GM19372 (cell line): ENCODE data around the gene RALGDS.
"Not testable (repeated sequence)": the region's sequence is repeated elsewhere in the genome, so short reads cannot be mapped to it uniquely, and the experiment has no call there.

Source experiments
- ATAC-seq: cut with Tn5 transposase; IDR thresholded peaks from one replicate; pipeline ENCODE4 v1.9.1; 2021; ENCODE audit warnings: mild to moderate bottlenecking, low read depth, moderate library complexity; ENCODE audit not compliant: unreplicated experiment

The RALGDS gene

DNA sequence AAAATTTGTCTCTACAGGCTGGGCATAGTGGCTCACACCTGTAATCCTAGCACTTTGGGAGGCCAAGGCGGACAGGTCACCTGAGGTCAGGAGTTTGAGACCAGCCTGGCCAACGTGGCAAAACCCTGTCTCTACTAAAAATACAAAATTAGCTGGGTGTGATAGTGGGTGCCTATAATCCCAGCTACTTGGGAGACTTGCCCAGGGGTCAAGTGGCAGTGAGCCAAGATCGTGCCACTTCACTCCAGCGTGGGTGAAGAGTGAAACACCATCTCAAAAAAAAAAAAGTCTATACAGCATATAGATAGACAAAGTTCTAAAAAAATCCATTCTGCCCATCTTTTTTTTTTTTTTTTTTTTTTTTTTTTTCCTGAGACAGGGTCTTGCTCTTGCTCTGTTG, 26.7 kb downstream of the RALGDS start:
- not testable (repeated sequence) for ATAC-seq

DNA sequence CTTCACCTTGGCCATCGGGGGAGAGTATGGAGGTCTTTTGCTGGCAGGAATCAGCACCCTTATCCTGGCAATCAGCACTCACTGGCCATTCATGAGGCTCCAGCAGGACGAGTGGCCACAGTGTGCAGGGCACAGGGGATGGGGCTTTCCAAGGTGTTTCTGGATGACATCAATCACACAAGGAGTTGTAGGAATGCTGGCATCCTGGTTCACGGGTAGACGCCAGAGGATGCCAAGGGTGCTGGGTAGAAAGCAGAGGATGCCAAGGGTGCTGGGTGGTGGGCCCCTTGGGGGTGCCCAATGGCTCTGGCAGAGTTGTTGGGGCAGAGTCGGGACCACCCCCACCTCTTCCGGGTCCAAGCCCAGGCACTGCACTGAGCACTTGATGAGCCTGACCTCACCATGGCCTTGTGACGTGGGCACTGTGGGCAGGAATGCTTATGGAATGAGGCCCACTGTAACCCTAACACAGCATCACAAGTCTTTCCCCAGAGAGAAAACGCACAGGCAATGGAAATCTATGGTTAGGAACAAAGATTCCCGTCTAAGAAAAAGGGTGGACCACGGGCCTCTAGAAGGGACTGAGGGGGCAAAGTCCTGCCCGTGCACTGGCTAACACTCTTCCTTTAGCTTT, 30.2 kb downstream of the RALGDS start:
- ATAC-seq, result no peak

DNA sequence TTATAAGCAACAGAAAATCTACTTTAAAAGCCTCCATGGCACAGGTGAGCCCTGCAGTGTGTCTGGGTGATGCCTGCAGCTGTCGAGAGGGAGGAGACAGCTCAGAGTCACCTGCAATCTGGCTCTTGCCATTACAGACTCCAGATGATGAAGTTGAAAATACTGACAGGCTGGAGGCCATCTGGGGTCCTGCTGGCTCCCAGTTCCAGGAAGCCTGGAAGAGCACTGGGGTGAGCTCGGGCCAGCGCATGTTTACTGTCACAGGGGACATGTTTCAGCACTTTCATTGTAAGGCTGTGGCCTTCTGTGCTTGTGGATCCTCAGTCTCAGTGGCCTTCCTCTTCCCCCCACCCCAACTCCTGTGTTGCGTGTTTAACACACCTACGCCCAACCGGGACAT, 30.9 kb downstream of the RALGDS start:
- ATAC-seq, result no peak

DNA sequence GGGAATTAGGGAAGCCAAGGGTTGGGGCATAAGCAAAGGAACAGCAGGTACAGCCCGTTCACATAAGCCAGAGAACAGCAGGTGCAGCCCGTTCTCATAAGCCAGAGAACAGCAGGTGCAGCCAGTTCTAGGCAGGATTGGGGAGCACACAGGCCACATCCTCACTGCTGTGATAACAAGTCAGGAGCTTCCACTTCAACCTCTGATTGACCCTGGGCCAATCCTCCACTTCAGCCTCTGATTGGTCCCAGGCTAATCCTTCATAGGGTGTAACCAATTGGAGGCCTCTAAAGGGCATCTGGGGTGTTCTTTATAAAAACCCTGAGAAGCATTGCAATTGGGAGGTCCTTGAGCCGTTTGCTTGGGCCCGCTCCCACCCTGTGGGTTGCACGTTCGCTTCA, 31.8 kb downstream of the RALGDS start:
- ATAC-seq, result no peak

DNA sequence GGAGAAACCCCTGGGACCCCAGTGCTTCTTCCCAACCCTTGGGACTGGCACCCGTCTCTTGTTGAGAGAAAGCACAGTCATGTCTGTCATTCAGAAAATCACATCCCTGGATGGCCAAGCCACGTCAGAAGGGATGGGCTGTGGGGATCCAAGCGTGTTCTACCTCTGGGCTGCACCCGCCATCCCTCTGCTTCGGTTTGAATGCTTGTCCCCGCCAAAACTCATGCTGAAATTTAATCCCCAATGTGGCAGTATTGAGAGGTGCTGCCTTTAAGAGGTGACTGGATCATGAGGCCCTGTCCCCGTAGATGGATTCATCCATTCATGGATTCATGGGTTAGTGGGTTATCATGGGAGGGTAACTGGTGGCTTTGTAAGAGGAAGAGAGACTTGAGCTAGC, 32.3 kb downstream of the RALGDS start:
- ATAC-seq, result no peak

DNA sequence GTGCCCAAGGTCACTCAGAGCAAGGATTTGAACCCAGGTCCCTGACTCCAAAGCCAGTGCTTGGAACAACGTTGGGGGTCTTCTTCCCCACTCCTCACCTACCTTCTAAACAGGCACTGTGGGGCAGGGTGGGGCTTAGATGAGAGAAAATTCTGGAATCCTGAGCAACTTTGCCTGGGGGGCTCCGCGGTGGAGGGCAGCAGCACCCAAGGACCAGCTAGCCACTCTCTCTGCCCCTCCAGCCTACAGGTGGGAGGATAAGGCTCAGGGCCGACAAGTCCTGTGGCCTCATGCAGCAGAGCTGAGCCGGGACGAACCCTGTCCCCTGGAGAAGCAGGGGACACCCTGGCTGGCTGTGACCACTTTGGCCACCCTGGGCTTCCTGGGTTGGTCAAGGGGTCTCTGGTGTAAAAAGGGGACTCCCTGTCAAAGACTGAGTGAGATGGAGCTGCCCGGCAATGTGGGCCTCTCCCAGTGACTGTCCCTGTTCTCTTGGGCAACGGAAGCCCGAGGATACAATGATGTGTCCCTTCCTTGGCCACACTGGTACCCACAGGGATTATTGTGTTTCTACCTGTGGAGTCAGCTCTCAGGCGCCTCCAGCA, 32.8 kb downstream of the RALGDS start:
- ATAC-seq, result no peak

DNA sequence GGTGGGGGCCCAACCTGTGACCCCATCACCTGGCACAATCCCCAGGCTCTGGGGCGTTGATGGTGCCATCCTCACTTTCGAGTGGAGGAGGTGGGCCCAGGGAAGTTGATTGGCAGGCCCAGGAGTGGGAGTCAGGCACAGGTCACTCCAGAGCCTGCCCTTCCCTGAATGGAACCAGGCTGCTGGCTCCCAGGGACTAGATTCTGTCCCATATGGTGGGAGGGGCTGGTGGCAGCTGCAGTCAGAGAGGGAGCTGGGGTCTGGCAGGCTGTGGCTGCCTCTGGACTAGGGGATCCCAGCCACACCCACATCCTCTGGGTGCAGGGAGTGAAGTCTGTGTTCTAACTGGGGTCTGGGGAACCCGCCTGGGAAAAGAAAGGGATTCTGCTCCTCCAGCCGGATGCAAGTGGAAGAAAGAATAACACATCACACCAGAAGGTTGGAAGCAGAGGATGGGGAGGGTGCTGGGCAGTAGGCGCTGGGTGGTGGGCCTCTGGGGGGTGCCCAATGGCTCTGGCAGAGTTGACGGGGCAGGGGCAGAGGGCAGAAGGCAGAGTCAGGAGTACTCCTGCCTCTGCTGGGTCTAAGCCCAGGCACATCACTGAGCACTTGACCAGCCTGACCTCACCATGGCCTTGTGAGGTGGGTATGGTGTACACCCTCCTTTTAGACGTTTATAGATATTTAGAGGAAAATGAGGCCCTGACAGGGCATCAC, 33.5 kb downstream of the RALGDS start:
- ATAC-seq, result no peak

DNA sequence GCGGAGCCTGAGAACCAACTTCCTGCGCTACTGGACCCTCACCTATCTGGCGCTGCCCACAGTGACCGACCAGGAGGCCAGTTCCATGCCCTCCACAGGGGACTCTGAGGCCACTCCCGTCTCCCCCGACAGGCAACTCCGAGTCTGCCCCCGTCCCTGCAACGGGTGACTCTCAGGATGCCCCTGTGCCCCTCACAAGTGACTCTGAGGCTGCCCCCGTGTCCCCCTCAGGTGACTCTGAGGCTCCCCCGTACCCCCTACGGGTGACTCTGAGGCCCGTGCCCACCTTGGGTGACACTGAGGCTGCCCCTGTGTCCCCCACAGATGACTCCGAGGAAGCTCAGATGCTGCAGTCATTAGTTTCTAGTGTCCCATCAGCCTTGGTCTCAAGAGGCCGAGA, 34.1 kb downstream of the RALGDS start:
- ATAC-seq, result no peak

DNA sequence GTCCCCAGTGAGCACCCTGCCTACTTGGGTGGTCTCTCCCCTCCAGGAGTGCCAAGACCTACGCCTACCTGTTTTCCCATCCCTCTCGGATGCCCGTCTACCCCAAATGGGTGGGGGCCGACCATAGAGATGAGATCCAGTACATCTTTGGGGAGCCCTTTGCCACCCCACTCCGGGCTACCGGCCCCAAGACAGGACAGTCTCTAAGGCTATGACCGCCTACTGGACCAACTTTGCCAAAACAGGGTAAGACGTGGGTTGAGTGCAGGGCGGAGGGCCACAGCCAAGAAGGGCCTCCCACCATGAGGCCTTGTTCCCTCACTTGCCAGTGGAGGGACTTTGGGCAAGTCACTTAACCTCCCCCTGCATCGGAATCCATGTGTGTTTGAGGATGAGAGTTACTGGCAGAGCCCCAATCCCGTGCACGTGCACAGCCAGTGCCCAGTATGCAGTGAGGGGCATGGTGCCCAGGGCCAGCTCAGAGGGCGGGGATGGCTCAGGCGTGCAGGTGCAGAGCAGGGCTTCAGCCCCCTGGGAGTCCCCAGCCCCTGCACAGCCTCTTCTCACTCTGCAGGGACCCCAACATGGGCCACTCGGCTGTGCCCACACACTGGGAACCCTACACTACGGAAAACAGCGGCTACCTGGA, 34.7 kb downstream of the RALGDS start:
- ATAC-seq, result not testable (repeated sequence)

DNA sequence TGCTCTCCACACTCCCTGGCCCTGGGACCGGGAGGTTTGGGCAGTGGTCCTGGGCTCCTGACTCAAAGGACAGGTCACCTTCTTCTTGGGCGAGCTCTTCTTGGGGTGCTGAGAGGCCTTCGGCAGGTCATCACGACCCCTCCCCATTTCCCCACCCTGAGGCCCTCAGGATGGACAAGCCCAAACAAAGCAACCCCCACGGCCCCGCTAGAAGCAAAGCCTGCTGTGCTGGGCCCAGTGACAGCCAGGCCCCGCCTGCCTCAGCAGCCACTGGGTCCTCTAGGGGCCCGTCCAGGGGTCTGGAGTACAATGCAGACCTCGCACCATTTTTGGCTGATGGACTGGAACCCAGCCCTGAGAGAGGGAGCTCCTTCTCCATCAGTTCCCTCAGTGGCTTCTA, 37.4 kb downstream of the RALGDS start:
- not testable (repeated sequence) for ATAC-seq

DNA sequence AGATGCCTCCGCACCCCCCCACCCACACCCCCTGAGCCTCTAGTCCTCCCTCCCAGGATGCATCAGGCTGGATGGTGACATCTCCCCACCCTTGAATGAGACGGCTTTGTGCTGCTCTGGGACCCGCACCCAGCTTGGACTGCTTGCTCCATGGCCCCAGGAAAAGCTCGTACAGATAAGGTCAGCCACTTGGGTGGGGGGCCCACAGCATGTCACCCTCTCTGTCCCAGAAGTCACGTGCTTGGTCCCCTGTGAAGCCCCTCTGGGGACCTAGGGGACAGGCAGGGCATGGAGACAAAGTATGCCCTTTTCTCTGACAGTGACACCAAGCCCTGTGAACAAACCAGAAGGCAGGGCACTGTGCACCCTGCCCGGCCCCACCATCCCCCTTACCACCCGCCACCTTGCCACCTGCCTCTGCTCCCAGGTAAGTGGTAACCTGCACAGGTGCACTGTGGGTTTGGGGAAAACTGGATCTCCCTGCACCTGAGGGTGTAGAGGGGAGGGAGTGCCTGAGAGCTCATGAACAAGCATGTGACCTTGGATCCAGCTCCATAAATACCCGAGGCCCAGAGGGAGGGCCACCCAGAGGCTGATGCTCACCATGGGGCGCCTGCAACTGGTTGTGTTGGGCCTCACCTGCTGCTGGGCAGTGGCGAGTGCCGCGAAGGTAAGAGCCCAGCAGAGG, 38.9 kb downstream of the RALGDS start:
- ATAC-seq, result not testable (repeated sequence)

DNA sequence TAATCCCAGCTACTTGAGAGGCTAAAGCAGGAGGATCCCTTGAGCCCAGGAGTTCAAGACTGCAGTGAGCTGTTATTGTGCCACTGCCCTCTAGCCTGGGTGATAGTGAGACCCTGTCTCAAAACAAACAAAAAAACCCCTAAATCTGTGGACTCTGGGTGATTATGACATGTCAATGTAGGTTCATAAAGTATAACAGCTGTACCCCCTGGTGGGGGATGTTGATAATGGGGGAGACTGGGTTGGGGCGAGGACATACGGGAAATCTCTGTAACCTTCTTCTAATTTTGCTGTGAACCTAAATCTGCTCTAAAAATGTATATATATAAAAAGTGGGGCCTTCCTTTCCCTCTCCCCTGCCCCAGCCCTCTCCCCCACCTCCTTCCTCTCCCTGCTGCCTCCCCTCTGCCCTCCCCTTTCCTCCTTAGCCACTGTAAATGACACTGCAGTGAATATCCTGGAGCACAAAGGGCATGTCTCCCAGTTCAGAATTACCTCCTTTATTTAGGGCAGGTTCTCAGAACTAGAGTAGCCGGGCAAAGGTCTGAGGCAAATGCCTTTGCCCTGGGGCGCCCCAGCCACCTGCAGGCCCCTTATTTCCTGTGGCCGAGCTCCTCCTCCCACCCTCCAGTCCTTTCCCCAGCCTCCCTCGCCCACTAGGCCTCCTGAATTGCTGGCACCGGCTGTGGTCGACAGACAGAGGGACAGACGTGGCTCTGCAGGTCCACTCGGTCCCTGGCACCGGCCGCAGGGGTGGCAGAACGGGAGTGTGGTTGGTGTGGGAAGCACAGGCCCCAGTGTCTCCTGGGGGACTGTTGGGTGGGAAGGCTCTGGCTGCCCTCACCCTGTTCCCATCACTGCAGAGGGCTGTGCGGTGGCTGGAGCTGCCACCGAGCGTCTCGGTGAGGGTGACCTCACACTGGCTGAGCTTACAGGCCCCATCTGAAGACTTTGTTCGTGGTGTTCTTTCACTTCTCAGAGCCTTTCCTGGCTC, 40.0 kb downstream of the RALGDS start:
- not testable (repeated sequence) for ATAC-seq

DNA sequence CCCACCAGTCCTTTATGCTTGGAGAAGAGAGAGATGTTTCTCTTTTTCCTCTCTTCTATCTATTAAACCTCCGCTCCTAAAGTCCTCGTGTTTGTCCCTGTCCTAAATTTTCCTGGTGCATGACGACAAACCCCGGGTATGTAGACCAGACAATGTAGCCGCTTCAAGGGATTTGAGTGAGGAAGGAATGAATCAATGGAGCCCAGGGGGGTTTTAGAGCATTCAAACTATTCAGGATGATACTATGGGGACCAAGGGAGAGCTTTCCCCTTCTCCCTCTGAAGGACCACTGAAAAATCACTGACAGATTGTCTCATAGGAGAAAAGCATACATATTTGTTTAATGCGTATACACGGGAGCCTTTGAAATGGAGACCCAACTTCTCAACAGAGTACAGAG, 40.9 kb downstream of the RALGDS start:
- ATAC-seq, result no peak

DNA sequence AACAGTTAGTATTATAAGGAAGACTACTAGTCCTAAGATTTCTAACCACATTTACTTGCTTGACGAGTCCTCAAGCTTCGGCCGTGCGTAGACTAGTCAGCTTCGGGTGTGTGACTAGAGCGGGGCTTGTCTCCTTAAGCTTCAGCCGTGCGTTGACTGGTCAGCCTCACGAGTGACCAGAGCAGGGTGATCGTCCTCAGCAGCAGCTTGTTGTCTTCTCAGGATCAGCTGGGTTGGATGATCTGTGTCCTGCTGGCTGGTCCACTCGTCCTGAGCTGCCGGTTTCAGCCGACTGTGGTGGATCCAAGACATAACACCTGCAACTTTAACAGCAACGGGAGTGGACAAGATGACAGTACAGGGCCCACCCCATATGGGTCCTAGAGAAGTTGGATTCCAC, 42.6 kb downstream of the RALGDS start:
- no peak for ATAC-seq

DNA sequence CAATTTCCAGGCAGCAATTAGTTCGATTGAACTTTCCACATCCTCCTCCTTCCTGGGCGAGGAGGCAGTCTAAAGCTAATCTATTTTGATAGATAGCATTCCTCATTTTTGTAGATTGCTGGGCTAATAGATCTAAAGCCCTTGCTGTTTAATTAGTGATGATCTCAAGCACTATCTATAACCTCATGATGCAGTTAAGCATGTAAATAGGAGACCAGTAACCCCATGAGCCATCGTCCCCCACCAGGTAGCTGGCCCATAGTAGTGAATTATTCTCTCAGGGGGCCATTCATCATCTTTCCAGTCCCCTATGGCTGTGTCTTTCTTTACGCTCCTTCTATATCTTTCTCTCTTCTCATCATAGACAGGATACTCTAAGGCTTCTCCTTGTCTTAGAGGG, 44.3 kb downstream of the RALGDS start:
- ATAC-seq, result no peak

DNA sequence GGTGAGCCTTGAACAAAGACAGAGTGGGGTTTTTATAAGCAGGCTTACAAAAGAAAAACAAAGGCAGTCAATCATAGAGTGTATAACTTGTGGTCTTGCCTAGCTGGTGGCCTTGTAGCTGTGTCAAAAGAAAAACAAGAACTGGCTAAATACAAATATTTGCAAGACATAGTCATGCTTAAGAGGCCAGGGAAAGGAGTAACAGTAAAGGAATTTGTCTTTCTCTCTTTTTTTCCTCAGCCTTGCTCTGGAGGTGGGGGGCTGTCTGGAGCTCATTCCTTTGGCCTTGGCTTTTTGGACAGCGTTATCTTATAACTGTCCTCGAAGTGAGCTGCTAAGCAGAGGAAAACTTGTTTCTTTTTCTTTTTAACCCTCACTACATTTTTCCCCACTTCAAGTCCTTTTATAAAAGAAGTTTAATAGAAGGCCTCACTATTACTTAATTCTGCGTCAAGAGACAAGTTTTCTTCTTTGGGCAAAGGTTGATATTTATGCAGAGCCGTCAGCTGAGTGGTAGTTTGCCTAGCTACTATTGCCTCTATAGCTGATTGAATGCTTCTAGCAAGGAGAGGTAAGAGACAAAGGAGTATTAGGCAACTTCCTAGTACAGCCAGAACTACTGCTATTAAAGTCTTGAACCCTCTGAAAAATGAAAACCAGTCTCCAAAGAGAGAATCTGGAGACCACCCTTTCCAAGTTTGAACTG, 45.0 kb downstream of the RALGDS start:
- no peak for ATAC-seq

DNA sequence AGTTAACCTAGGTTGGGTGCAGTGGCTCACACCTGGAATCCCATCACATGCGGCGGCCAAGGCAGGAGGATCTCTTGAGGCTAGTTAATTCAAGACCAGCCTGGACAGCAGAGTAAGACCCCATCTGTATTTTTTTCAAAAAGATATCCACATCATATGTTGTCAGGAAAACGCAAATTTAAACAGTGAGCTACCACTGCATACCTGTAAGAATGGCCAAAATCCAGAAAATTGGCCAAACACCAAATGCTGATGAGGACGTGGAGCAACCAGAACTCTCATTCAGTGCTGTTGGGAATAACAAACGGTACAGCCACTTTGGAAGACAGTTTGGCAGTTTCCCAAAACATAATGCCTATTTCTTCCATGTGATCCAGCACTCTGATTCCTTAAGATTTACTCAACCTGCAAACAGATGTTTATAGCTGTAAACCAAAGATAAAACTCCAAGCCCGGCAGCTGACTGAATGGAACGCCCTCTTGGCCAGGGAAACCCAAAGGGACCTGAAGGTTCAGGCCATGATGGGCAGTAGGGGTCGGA, 46.9 kb downstream of the RALGDS start:
- no peak for ATAC-seq

DNA sequence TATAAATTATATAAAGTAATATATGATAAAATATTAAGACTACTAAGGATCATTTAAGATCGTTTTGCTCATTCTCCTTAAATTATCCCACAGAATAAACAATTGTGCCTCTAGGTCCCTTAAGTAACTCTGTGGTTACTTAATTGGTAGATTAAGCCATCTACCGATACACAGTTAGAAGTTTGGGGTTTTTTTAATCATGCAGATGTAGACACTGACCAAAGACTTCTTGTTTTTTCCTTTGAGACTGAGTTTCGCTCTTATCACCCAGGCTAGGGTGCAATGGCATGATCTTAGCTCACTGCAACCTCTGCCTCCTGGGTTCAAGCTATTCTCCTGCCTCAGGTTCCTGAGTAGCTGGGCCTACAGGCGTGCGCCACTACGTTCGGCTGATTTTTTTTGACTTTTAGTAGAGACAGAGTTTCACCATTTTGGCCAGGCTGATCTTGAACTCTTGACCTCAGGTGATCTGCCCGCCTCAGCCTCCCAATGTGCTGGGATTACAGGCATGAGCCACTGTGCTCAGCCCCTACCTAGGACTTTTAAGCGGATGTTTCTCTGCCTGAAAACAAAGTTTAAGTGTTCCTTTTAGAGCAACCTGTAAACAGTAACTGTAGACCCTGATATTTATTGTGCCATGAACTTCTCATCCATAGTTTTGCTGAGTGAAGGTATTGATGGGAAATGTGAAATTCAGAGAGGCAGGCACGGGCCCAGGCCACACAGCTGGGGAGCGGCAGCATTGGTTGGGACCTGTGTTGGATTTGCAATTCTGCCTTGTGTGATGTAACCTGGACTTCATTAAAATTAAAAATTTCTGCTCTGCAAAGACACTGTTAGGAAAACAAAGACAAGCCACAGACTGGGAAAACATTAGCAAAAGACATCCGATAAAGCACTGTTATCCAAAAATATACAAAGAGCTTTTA, 47.7 kb downstream of the RALGDS start:
- no peak for ATAC-seq
